HG03045 (cell line): ENCODE results near the gene TAOK1.

Experiments used
- ATAC-seq: cut with Tn5 transposase; IDR thresholded peaks from one replicate; pipeline ENCODE4 v1.9.1; 2021; ENCODE audit warnings: mild to moderate bottlenecking, moderate library complexity; ENCODE audit not compliant: unreplicated experiment

Gene TAOK1

DNA sequence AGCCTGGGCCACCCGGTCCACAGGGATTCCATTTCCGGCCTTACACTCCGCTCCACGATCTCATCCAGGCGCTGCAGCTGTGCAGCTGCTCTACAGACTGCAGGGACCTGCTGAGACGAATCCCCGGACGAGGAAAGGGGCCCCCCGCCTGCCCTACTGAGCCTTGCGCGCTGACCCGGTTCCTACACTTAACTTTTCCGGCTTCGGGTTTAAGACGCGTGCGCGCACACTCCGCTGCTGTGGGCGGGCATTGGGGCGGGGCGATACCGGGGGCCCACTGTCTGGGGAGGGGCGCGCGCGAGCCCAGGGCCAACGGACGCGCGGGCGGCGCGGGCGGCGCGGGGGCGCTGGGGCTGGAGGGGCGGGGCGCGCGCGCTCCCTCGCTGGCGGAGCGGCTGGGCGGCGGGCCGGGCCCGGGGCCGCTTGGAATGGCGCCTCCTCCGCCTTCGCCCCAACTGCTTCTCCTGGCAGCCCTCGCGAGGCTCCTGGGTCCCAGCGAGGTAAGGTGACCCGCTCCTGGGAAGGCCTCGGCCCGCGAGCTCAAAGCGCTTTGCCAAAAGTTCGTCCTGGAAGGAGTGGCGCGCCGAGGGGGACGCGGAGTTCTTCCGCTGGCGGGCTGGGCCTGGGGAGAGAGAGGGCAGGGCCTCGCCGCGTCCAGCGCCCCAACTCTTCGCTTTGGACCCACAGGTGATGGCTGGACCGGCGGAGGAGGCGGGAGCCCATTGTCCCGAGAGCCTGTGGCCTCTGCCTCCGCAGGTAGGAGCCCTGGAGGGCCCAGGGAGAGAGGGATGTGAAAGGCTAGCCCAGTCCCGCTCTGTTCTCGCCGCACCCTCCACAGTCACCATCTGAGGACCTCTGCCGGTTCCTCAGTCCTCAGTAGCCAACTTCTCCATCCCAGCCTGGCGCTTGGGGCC lies 178.4 kb downstream of the TAOK1 start, which contains the start of gene TP53I13:
Gene TP53I13, plus strand, starts transcription at position 371 of the 914 bp plus-strand sequence. Its CDS starts 58 bp downstream, at position 429.
- peak; percentile 39 for ATAC-seq

DNA sequence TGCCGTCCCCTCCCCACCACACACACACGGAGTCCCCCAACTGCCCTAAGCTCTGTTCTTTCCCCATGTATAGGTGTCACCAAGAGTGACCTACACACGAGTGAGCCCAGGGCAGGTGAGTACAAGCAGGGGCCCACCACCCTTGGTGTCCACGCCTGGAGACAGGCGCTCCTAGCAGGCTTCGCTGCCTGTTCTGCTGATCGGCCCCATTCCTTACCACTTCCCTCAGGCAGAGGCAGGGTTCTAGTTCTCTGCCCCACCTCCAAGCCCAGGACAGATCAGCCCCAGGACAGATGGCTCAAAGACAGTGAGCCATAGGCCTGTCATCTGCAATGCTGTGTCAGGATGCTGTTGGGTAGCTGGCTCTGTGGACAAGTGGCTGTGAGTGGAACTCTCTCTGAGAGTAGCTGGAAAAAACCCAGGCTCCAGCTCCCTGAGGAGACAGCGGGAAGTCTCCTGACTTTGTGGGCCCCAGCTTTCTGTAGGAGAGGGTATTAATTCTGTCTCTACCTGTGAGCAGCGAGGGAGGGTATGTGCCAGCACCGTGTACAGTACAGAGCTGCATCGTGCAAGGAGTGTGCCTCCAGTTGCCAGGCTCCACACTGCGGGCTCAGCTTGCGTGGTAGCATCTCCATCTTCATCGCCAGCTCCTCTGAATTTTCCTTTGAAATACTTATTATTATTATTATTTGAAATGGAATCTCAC lies 179.2 kb downstream of the TAOK1 start:
- no peak for ATAC-seq

DNA sequence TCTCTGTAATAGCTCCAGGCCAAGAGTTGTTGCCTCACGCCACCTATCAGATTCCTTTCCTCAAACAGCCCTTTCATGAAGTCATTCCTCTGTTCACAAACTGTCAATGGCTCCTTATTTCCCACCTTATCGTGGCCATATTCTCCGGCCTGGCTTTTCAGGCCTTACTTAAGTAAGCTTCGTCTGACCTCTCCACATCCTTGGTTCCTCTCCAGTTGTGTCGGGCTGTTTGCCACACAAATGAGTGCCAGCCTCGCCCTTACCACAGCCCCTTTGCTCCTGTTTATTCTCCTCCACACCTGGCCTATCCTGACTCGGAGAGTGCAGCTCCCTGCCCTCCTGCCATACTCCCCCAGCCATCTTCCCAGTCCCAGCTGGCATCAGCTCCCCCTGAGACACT lies 180.4 kb downstream of the TAOK1 start:
- ATAC-seq = no peak

DNA sequence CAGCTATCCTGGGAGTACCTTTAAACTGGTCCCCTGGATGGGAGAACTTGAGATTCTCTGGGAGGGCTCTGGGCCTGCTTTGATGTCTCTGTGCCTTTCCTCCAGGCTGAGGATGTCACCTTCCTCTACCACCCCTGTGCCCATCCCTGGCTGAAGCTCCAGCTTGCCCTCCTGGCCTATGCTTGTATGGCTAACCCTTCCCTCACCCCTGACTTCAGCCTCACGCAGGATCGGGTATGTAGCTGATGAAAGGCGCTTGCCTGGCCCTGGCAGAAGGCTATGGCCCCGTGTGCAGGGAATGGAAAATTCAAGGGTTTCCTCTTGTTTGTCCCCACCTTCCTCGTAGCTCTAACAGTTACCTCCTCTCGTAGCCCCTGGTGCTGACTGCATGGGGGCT lies 181.3 kb downstream of the TAOK1 start:
- ATAC-seq = no peak

DNA sequence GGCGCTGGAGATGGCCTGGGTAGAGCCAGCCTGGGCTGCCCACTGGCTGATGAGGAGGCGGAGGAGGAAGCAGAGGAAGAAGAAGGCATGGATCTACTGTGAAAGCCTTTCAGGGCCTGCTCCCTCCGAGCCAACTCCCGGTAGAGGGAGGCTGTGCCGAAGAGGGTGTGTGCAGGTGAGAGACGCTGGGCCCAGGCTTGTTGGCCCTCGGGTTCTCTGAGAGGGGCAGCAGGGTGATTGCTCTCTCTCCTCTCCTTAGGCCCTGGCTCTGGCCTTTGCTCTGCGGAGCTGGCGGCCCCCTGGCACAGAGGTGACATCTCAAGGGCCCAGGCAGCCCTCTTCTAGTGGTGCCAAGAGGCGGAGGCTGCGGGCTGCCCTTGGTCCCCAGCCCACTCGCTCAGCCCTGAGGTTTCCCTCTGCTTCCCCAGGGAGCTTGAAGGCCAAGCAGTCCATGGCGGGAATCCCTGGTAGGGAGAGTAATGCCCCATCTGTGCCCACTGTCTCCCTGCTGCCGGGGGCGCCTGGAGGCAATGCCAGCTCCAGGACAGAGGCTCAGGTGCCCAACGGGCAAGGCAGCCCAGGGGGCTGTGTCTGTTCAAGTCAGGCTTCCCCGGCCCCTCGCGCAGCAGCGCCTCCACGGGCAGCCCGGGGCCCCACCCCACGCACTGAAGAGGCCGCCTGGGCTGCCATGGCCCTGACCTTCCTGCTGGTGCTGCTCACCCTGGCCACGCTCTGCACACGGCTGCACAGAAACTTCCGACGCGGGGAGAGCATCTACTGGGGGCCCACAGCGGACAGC lies 181.9 kb downstream of the TAOK1 start:
- ATAC-seq = no peak

DNA sequence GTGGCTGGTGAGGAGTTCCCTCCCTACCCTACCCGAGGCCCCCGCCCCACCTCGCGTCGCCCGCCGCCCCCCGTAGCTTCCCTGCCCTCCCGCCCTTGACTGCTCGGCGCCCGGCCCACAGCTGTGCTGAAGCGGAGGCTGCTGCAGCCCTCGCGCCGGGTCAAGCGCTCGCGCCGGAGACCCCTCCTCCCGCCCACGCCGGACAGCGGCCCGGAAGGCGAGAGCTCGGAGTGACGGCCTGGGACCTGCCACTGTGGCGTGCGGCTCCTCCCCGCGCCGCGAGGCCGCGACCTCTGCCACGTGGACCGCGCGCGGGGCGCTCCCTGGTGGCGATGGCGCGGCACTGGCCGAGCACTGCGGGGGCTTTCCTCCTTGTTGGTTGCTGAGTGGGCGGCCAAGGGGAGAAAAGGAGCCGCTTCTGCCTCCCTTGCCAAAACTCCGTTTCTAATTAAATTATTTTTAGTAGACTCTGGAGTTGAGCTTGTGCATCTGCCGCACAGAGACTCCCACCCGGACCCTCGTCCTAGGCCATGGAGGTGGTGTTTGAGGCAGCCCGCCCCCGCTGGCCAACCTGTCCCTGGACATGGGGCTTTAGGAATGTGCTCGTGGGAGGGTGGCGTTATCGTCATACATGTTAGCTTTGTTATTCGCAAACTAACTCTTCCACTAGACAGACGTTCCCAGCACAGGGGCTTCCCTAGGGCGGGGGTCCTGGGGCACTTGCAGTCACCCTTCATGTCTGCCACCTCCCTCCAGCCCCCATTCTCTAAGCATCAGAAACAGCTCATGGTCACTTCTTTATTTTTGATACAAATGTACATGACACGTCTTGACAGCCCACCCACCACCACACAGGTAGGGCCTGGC lies 182.8 kb downstream of the TAOK1 start:
- ATAC-seq = peak; percentile 31

- no peak for ATAC-seq
These were observed 183.4 kb downstream of the TAOK1 start for GRCh38 chr17:29573558-29573869.

DNA sequence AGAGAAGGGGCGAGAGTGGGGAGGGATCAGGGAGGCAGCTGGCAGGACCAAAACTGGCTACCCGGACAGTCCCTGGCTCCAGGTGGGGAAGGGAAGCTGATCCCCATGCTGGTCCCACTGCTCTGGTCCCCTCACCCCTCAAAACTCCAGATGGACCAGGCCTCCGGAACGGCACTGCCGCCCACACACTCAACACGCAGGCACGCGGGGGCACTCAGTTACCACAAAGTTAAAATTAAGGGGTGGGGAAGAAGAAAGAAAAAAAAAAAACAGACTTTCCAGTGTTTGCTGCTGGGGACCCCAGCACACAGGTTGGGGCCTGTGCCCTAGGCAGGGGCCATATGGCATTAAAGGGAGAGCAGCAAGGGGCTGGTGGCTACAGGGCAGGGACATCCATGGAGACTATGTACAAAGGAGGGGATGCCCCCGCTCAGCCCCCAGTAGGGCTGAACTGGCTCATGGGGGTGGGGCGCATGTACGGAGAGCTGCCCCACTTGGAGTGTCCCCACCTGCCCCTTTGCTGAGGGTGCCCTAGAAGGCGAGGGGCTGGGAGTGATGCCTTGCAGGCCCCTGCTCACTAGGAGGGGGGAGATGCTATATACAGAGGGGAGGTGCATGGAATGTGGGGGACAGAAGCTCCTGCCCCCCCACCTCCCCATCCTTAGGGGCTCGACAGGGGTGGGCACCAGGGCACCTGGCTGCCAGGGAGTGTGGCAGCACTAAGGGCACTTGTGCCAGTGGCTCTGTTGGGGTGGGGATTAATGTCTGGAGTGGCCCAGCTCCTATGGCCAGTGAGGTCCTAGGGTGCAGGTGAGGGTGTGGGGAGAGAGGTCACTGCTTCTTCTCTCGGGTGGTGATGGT lies 183.9 kb downstream of the TAOK1 start:
- ATAC-seq = no peak

DNA sequence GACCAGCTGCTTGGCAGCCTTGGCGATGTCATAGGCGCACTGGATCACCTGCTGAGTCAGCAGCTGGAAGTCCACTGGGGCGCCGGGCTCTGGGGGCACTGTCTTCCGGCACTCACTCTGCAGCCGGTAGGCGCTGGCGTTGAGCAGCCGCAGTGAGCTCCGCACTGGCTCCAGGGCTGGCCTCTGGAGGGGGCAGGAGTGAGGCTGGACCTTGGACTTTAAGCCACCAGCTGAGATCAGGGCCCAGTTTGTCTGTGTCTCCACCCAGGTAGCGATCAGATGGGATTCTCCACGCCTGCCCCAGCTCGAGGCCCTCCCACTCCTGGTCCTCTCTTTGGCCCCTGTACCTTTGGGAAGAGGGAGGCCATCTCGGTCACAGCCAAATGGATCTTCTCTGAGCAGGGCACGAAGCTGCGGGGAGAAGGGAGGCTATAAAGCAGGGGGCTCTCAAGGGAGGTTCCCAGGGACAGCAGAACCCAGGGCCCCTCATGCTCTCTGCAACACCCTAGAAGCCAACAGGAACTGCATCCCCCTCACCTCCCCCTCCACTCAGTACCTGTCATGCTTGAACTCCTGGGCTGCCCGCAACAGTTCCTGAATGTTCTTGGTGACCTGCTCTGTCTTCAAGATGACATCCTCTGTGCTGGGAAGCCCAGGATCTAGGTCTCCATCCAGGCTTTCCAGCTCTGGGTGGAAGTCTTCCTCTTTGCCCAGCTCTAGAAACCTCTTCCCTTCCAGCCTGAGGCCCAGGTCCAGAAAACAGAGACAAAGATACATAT lies 184.8 kb downstream of the TAOK1 start:
- ATAC-seq = no peak

DNA sequence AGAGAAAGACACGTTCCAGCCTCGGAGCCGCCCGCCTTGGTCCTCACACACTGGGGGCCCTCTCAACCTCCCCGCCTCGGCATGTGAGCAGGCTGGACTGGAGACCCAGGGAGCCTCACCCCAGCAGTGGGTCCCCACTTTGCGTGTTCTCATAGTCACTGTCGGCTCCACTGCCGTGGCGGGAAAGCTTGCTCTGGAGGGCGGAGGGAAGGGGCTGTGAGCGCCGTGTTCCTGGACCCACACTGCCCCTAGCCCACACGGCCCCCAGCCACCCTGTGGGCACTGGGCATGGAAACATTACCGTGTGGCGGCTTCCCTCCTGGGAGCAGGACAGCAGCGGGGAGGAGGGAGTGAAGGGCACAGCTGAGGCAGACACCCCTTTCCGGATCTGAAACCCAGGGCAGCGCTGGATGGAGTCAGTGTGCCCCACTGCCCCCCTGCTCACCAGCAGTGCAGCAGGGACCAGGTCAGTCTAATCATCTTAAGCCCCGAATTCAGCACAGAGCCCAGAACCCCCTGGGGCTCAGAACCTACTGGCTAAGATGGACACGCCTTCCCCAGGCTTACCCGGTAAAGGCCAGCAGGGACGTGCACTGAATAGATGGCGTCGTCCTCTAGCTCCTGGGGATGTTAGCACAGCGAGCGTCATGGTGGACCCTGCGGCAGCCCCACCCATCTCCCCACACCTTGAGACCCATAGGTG lies 185.5 kb downstream of the TAOK1 start:
- ATAC-seq = no peak

DNA sequence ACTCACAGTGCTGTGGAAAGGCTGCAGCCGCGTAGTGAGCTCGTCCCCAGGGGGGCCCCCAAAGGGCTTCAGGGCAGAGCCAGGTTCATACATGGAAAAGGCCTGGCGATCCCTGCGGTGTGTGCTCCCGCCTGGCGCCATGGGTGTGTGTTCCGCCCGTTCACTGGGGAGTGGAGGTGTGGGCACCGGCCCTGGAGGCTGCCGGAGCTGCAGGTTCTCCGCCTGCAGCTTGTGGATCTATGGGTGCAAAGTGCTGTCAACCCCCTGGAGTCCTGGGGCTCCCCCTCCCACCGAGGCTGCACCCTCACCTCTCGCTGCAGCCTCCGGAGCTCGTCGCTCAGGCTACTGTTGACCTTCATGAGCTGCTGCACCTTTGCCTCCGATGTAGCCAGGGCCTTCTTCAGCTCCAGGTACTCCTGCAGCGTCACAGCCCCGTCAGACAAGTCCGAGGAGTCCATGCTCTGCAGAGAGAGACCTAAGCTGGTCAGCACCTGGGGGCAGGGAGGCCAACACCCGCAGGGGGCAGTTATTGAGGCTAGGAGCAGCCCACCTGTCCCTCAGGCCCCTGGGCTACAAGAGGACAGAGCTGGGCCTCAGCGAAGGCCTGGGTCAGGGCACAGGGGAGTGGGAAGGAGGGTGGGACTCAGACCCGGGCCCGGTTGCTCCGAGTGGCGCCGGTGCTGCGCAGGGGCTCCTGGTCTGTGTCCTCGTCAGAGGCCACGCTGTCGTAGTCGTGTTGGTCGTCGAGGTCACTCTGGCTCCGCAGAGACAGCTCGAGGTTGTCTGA lies 186.2 kb downstream of the TAOK1 start:
- ATAC-seq = no peak

DNA sequence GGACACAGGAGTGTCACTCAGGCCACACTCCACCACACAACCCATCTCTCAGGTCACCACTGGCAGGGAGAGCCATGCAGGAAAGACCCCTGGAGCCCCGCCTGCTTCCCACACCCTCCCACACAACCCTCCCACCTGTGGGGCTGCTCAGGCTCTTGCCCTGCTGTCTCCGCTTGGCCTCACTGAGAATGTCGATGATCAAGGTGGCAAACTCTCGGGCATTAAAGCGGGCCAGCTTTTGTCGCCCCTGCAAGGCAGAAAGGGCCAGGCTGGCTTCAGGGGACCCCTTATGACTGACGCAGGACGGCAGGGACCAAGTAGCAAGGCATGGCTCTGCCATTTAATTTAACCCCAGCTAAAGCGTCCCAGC lies 186.8 kb downstream of the TAOK1 start:
- no peak for ATAC-seq

- ATAC-seq = no peak
These were observed 187.4 kb downstream of the TAOK1 start for GRCh38 chr17:29577385-29578211.

DNA sequence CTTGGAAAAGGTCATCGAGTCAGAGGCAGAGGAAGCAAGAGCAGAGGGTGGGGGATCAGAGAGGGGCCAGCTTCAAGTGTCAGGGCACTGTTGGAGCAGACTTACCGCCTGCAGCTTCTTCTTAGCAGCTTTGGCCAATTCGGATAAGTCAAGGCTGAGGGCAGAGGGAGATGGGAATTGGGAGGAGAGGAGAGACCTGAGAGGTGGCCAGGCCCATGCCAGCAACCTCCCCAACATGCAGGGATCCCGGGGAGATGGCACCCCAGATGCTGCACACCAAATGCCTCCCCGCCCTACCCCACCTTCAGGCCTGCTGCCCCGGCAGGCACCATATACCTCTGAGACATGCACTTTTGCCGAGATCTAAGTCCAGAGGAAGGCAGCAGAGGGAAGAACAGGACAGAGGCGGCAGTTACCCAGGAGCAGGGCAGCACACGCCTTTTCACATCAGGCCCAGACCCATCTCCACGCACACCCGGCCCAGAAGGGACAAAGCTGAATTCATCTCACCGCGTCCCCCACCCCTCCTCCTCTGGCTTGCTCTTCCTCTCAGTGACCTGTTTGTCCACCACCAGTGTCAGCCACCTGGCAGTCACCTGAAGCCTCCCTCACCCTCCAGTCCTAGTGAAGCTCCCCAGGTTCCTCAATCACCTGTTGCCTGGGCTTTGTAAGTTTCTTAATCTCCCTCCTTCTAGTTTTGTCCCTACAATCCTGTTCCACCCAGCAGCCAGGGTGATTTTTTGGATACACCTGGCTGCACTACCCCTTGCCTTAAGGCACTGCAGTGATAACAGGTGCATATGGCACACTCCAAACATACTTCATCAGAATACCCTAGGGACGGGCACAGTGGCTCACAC lies 188.7 kb downstream of the TAOK1 start:
- ATAC-seq = no peak

DNA sequence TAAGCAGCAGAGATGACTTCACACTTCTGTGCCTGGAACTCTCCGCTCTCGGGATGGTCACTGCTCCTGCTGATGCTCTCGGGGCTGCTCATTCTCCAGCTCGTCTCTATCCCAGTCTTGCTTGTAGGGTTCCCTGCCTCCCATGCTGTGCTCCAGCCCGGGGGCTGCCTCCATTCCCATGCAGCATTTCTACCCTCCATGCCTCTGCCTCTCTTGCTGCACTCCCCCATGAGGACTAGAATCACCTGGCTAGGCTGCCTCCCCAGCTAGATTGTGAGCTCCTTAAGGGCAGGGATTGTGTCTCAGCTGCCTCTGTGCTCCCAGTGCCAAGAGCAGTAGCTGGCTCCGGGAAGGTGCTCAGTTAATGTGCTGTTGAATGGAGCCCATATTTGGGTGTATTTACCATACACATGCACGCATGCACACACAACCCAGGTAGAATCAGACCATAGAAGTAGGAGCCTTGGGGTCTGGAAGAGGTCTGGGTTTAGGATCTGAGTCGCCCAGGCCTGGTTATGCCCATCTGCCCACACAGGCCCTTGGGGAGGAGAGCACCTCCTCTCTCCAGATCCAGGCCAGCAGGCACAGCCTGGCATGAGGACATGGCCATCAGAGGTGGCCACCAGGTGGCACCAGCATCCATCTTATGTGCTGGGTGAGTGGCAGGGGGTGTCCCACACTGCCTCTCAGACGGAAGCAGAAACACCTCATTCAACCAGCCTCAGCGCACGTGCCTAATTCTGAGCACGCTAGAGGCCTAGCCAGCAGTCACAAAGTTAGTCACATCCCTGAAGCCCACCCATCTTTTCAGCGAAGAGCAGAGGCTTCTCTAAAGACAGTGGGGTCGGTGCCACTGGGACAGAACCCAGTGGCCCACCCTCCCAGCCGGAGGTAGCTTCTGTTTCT lies 190.0 kb downstream of the TAOK1 start:
- peak; percentile 60 for ATAC-seq
